PC-3 (cell line): ENCODE data around the gene DRAM1.

Source experiments
- EZH2 ChIP-seq: fragments of 300-600 bp; sonication (generic); IDR thresholded peaks from one replicate; pipeline ENCODE4 v1.6.1; 2017; ENCODE audit warnings: antibody characterized with exemption, mild to moderate bottlenecking, low read length; ENCODE audit not compliant: unreplicated experiment
- EZH2phosphoT487 ChIP-seq: fragments of 300-600 bp; sonication (generic); IDR thresholded peaks from 2 replicates; pipeline ENCODE4 v1.6.1; 2018; ENCODE audit warnings: mild to moderate bottlenecking, antibody characterized with exemption, low read length, borderline replicate concordance
- TF ChIP-seq, protein P1 (sequence below): fragments of 300-600 bp; sonication (generic); conservative IDR thresholded peaks from 2 replicates; pipeline ENCODE4 v1.5.1; 2017; ENCODE audit warnings: antibody characterized with exemption, low read depth, mild to moderate bottlenecking, low read length

DNA sequence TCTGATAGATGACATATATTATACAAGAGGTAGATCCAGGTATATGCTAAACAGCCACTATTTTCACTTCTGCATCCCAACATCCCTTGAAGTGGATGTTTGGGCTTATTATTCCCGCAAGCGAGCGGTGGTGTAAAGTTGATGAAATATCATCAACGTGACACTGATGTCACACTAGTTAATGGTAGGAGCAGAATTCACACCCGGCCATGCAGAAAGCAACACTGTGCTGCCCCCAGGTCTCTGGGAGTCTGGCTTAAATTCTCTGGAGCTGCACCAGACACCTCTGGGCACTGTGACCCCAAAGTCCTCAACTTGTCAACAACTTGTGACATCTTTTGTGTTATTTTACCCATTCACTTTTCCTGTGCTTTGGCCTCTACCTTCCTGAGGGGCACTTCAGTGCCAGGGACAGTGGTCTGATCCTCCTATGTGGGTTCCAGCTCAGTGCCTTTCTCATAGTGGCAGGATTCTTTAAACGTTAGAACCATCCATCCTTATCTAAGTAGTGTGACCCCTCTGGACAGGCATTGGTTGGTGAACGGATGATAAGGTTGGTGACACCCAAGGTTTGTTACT is 952 bp downstream of the DRAM1 start:
- TF ChIP-seq, protein P1, sequence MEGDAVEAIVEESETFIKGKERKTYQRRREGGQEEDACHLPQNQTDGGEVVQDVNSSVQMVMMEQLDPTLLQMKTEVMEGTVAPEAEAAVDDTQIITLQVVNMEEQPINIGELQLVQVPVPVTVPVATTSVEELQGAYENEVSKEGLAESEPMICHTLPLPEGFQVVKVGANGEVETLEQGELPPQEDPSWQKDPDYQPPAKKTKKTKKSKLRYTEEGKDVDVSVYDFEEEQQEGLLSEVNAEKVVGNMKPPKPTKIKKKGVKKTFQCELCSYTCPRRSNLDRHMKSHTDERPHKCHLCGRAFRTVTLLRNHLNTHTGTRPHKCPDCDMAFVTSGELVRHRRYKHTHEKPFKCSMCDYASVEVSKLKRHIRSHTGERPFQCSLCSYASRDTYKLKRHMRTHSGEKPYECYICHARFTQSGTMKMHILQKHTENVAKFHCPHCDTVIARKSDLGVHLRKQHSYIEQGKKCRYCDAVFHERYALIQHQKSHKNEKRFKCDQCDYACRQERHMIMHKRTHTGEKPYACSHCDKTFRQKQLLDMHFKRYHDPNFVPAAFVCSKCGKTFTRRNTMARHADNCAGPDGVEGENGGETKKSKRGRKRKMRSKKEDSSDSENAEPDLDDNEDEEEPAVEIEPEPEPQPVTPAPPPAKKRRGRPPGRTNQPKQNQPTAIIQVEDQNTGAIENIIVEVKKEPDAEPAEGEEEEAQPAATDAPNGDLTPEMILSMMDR: no peak
- TF ChIP-seq EZH2 (no peak), EZH2phosphoT487 (no peak)
